Uterus (tissue), 2 donors: ENCODE data around the gene SOWAHA.

Experiments used
- POLR2A ChIP-seq, 2 donors: fragments of 450-650 bp; IDR thresholded peaks; one replicate each; pipeline ENCODE4 v1.6.1; 2016; ENCODE audit warnings: antibody characterized with exemption in 2 of 2, mild to moderate bottlenecking in 1 of 2, moderate library complexity in 1 of 2
- TF ChIP-seq, protein P1 (sequence below), 4 experiments: fragments of 200-600 bp in 2 of 4; fragments of 450-650 bp in 2 of 4; sonication (generic) in 2 of 4; IDR thresholded peaks; one replicate each; pipeline ENCODE4 v1.5.1; 2016 to 2019; ENCODE audit warnings: antibody characterized with exemption in 4 of 4, mild to moderate bottlenecking in 2 of 4, moderate library complexity in 1 of 4

DNA sequence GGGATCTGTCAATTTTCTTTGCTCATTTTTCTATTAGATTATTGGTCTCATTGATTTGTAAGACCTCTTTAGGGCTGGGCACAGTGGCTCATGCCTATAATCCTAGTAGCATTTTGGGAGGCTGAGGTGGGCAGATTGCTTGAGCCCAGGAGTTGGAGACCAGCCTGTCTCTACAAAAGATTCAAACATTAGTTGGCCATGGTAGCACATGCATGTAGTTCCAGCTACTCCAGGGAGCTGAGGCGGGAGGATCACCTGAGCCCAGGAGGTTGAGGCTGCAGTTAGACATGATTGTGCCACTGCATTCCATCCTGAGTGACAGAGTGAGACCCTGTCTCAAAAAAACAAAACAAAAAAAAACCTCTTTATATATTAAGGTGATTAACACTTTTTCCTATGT is 23.8 kb downstream of the SOWAHA start:
- TF ChIP-seq, protein P1, sequence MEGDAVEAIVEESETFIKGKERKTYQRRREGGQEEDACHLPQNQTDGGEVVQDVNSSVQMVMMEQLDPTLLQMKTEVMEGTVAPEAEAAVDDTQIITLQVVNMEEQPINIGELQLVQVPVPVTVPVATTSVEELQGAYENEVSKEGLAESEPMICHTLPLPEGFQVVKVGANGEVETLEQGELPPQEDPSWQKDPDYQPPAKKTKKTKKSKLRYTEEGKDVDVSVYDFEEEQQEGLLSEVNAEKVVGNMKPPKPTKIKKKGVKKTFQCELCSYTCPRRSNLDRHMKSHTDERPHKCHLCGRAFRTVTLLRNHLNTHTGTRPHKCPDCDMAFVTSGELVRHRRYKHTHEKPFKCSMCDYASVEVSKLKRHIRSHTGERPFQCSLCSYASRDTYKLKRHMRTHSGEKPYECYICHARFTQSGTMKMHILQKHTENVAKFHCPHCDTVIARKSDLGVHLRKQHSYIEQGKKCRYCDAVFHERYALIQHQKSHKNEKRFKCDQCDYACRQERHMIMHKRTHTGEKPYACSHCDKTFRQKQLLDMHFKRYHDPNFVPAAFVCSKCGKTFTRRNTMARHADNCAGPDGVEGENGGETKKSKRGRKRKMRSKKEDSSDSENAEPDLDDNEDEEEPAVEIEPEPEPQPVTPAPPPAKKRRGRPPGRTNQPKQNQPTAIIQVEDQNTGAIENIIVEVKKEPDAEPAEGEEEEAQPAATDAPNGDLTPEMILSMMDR (IDR thresholded peaks at IDR 0.05): no peak
- TF ChIP-seq POLR2A (IDR thresholded peaks at IDR 0.05): no peak
